ENCODE measurements around the gene WWOX.

WWOX gene

GRCh38 chr16:78720416-78720815 lies 621.0 kb downstream of the WWOX start:
- Histone ChIP-seq H3K4me3 (no peak overlapping the region), H3K9me3 (no peaks in the 10 kb centered on the region), H3K27me3 (no peaks in the 10 kb centered on the region), H3K36me3 (no peaks in the 10 kb centered on the region), H3K4me1 (no peaks in the 10 kb centered on the region), H3K27ac (no peak overlapping the region)
- no peak for TF ChIP-seq CTCF (IDR thresholded peaks at IDR 0.05)
- DNase-seq = no peak
- intact Hi-C loops (cut with DNase I; ENCODE audit: low total_unique reads) = no loop called here

- TF ChIP-seq CTCF (IDR thresholded peaks at IDR 0.05) = no peak
- Histone ChIP-seq H3K36me3 (no peaks in the 10 kb centered on the region), H3K27me3 (no peaks in the 10 kb centered on the region), H3K4me1 (no peaks in the 10 kb centered on the region), H3K9me3 (no peaks in the 10 kb centered on the region), H3K4me3 (no peak overlapping the region), H3K27ac (no peak overlapping the region)
- intact Hi-C loops (cut with DNase I; ENCODE audit: low total_unique reads) = no loop called here
- no peak for DNase-seq
These were observed 628.1 kb downstream of the WWOX start for GRCh38 chr16:78727536-78727935.

GRCh38 chr16:78729687-78730086 lies 630.2 kb downstream of the WWOX start:
- H3K27me3 ChIP-seq = no peaks in the 10 kb centered on the region
- H3K9me3 ChIP-seq = no peaks in the 10 kb centered on the region
- no peak for DNase-seq
- H3K4me3 ChIP-seq = no peak overlapping the region
- no peaks in the 10 kb centered on the region for H3K36me3 ChIP-seq
- no peaks in the 10 kb centered on the region for H3K4me1 ChIP-seq
- intact Hi-C loops (cut with DNase I; ENCODE audit: low total_unique reads) = no loop called here
- no peak overlapping the region for H3K27ac ChIP-seq
- no peak for TF ChIP-seq CTCF (IDR thresholded peaks at IDR 0.05)

GRCh38 chr16:78731785-78732184 lies 632.3 kb downstream of the WWOX start:
- intact Hi-C loops (cut with DNase I; ENCODE audit: low total_unique reads) = no loop called here
- no peaks in the 10 kb centered on the region for H3K4me1 ChIP-seq
- no peak overlapping the region for H3K4me3 ChIP-seq
- H3K27ac ChIP-seq = no peak overlapping the region
- no peak for TF ChIP-seq CTCF (IDR thresholded peaks at IDR 0.05)
- no peaks in the 10 kb centered on the region for H3K9me3 ChIP-seq
- no peak for DNase-seq
- no peaks in the 10 kb centered on the region for H3K27me3 ChIP-seq
- H3K36me3 ChIP-seq = no peaks in the 10 kb centered on the region

GRCh38 chr16:78732696-78733095 lies 633.2 kb downstream of the WWOX start:
- DNase-seq = no peak
- no peaks in the 10 kb centered on the region for H3K9me3 ChIP-seq
- intact Hi-C loops (cut with DNase I; ENCODE audit: low total_unique reads) = no loop called here
- no peaks in the 10 kb centered on the region for H3K4me1 ChIP-seq
- no peak overlapping the region for H3K4me3 ChIP-seq
- H3K27ac ChIP-seq = no peak overlapping the region
- no peaks in the 10 kb centered on the region for H3K36me3 ChIP-seq
- no peak for TF ChIP-seq CTCF (IDR thresholded peaks at IDR 0.05)
- no peaks in the 10 kb centered on the region for H3K27me3 ChIP-seq

- no peak for TF ChIP-seq CTCF (IDR thresholded peaks at IDR 0.05)
- Histone ChIP-seq H3K4me1 (no peaks in the 10 kb centered on the region), H3K36me3 (no peaks in the 10 kb centered on the region), H3K4me3 (no peak overlapping the region), H3K27me3 (no peaks in the 10 kb centered on the region), H3K27ac (no peak overlapping the region), H3K9me3 (no peaks in the 10 kb centered on the region)
- no peak for DNase-seq
- intact Hi-C loops (cut with DNase I; ENCODE audit: low total_unique reads) = no loop called here
These were observed 635.9 kb downstream of the WWOX start for GRCh38 chr16:78735337-78735736.

Data from tibial artery (tissue), 4 donors.